B cell (primary cell): ENCODE results near the gene CNNM4. TPM values are rescaled to one million over a fixed set of nuclear protein-coding genes. Genes with fewer than 3 reads are reported as not detected.

ENCODE experiments used
- ATAC-seq: fragments of 200-7000 bp; cut with Tn5 transposase; one replicate; pipeline ENCODE4 v1.10.0; 2021; ENCODE audit warnings: low read depth, mild to moderate bottlenecking, moderate number of reproducible peaks, moderate library complexity
- CTCF ChIA-PET: fragments of 350-600 bp; sonication (Branson Sonifier 250); formaldehyde crosslinking; loops from one replicate; lab custom pipeline; 2021; ENCODE audit warnings: antibody characterized with exemption, inconsistent platforms; lab: Charles Lee
- POLR2A ChIA-PET: fragments of 350-600 bp; sonication (Branson Sonifier 250); formaldehyde crosslinking; loops from one replicate; lab custom pipeline; 2021; ENCODE audit warnings: antibody characterized with exemption; lab: Charles Lee
- DNase-seq: peaks from one replicate; pipeline ENCODE4 v3.0.0; 2013
- H2AFZ ChIP-seq: 2 replicates; pipeline ENCODE4 v1.6.1; 2012; ENCODE audit warnings: mild to moderate bottlenecking, low read depth, low read length; ENCODE audit not compliant: insufficient read depth, poor library complexity, severe bottlenecking
- H3K27ac ChIP-seq, 2 donors: 1 replicate in 1 of 2; 2 replicates in 1 of 2; pipeline ENCODE4 v1.5.1; 2012 to 2013; ENCODE audit warnings: low read length in 2 of 2, mild to moderate bottlenecking in 2 of 2, moderate library complexity in 1 of 2
- H3K27me3 ChIP-seq, 4 experiments: fragments of 200-600 bp in 1 of 4; sonication (generic) in 1 of 4; replicated peaks in 1 of 4; 1 replicate in 2 of 4; 2 replicates in 2 of 4; pipeline versions ENCODE4 v1.6.1 to v1.7.0; 2013 to 2016; ENCODE audit warnings: low read length in 3 of 4, mild to moderate bottlenecking in 2 of 4, mixed read lengths in 1 of 4, moderate library complexity in 1 of 4; ENCODE audit not compliant: insufficient read depth in 4 of 4, control insufficient read depth in 3 of 4; ENCODE audit errors: control extremely low read depth in 1 of 4
- H3K36me3 ChIP-seq, 2 experiments: replicated peaks in 1 of 2; 1 replicate in 1 of 2; 2 replicates in 1 of 2; pipeline versions ENCODE4 v1.6.1 to v1.7.1; 2013; ENCODE audit warnings: low read length in 1 of 2; ENCODE audit not compliant: insufficient read depth in 2 of 2, control insufficient read depth in 1 of 2; ENCODE audit errors: control extremely low read depth in 1 of 2, extremely low read depth in 1 of 2
- H3K4me1 ChIP-seq, 2 donors: fragments of 200-600 bp in 1 of 2; sonication (generic) in 1 of 2; 1 replicate in 1 of 2; 2 replicates in 1 of 2; pipeline versions ENCODE4 v1.5.1 to v1.6.1; 2013 to 2017; ENCODE audit warnings: low read length in 2 of 2; ENCODE audit not compliant: control insufficient read depth in 2 of 2, insufficient read depth in 2 of 2
- H3K4me2 ChIP-seq: replicated peaks from 2 replicates; pipeline ENCODE3; 2012; ENCODE audit warnings: mild to moderate bottlenecking, low read depth, low read length; ENCODE audit not compliant: poor library complexity, severe bottlenecking
- H3K4me3 ChIP-seq, 5 experiments: fragments of 200-600 bp in 1 of 5; sonication (generic) in 1 of 5; 1 replicate in 3 of 5; 2 replicates in 2 of 5; pipeline versions ENCODE4 v1.5.1 to v1.7.0; 2011 to 2016; ENCODE audit warnings: low read length in 4 of 5, mild to moderate bottlenecking in 4 of 5, low read depth in 2 of 5, control low read depth in 1 of 5, moderate library complexity in 1 of 5; ENCODE audit not compliant: insufficient read depth in 1 of 5; ENCODE audit errors: control extremely low read depth in 1 of 5, extremely low read depth in 1 of 5
- H3K79me2 ChIP-seq: fragments of 200-600 bp; sonication (generic); one replicate; pipeline ENCODE4 v1.6.0; 2016; ENCODE audit warnings: low read length; ENCODE audit not compliant: control insufficient read depth, insufficient read depth
- H3K9ac ChIP-seq: fragments of 200-600 bp; sonication (generic); 2 replicates; pipeline ENCODE4 v1.6.1; 2017; ENCODE audit warnings: mild to moderate bottlenecking, low read length, moderate library complexity
- H3K9me3 ChIP-seq, 3 donors: one replicate each; pipeline versions ENCODE4 v1.6.1 to v1.7.1; 2013; ENCODE audit warnings: low read length in 2 of 3; ENCODE audit not compliant: control insufficient read depth in 2 of 3, insufficient read depth in 1 of 3; ENCODE audit errors: control extremely low read depth in 1 of 3
- H4K20me1 ChIP-seq: 2 replicates; pipeline ENCODE4 v1.6.0; 2012; ENCODE audit warnings: mild to moderate bottlenecking, low read length; ENCODE audit not compliant: insufficient read depth, control insufficient read depth, poor library complexity, severe bottlenecking
- H3K27ac Mint-ChIP-seq: one replicate; pipeline ENCODE4 v1.8.0; 2021; ENCODE audit warnings: mixed read lengths
- H3K27me3 Mint-ChIP-seq: one replicate; pipeline ENCODE4 v1.8.0; 2021; ENCODE audit warnings: mixed read lengths
- H3K4me1 Mint-ChIP-seq: one replicate; pipeline ENCODE4 v1.8.0; 2021; ENCODE audit warnings: mixed read lengths
- H3K4me3 Mint-ChIP-seq: one replicate; pipeline ENCODE4 v1.8.0; 2021; ENCODE audit warnings: mixed read lengths
- H3K9me3 Mint-ChIP-seq: one replicate; pipeline ENCODE4 v1.8.0; 2022; ENCODE audit warnings: mixed read lengths; ENCODE audit not compliant: insufficient read depth
- CTCF ChIP-seq: fragments of 200-600 bp; IDR thresholded peaks from one replicate; pipeline ENCODE4 v1.8.0; 2022; ENCODE audit warnings: antibody characterized with exemption, mild to moderate bottlenecking
- EZH2 ChIP-seq: IDR thresholded peaks from 2 replicates; pipeline ENCODE4 v1.6.1; 2012; ENCODE audit warnings: borderline replicate concordance, low read depth, mild to moderate bottlenecking, moderate library complexity, low read length; ENCODE audit not compliant: insufficient read depth, poor library complexity, severe bottlenecking
- WGBS: methylation state at CpG from one replicate; pipeline ENCODE4 v1.1.5; 2013; ENCODE audit warnings: missing lambda C conversion rate; ENCODE audit not compliant: insufficient coverage; 5-methylcytosine and 5-hydroxymethylcytosine counted together
- intact Hi-C: fragments of 100-400 bp; cut with micrococcal nuclease; formaldehyde crosslinking; loops from one replicate; pipeline ENCODE4 v1.10.0; 2022
- polyA plus RNA-seq: library from polyadenylated mRNA; depleted of rRNA; stranded (reverse); fragments of >200 nt; gene quantifications from 2 replicates; pipeline ENCODE4 v1.2.3, GENCODE V29; 2012
- total RNA-seq, 2 donors: library from RNA; stranded (reverse); fragments of 120-200 nt in 1 of 2; gene quantifications; 1 replicate in 1 of 2; 2 replicates in 1 of 2; pipeline versions ENCODE4 v1.2.3 to v1.2.4, GENCODE V29; 2013 to 2022

Gene CNNM4
- total and polyA plus RNA-seq, 2 donors (not counting 1 experiment from before 2014, with no cell fraction given) = 15.1 to 24.0 TPM

GRCh38 chr2:96839293-96839874, 78.7 kb downstream of the CNNM4 start:
- H3K36me3 ChIP-seq = peaks cover 0 to 18% of the 10 kb centered on the region in 2 experiments
- H3K4me2 ChIP-seq = peak overlapping the region; percentile 80
- peaks cover 10 to 18% of the 10 kb centered on the region in 2 donors for H3K4me1 ChIP-seq
- no peak for TF ChIP-seq CTCF
- TF ChIP-seq EZH2 = no peak
- peak overlapping the region in 1 of 2 donors; percentile 42 for H3K27ac ChIP-seq
- intact Hi-C loops = loop anchor here (1.0 kb wide), 1 partner anchor 18 kb away; no protein-coding TSS in a partner anchor
- 8% methylated on average over 42 of the region's 42 CpGs for WGBS
- peak; percentile 87 for DNase-seq
- ChIA-PET CTCF (interaction anchor here (0.8 to 1.7 kb wide), 5 partner anchors 18 to 111 kb away, joined by 3 to 11 read pairs (median 4); partner anchors contain the start of genes ANKRD39 and CNNM3), POLR2A (interaction anchor here (1.4 to 2.4 kb wide), 2 partner anchors 18 to 23 kb away, joined by 6 to 8 read pairs; partner anchors contain the start of genes ANKRD39 and CNNM3)
- peak overlapping the region; percentile 77 for H3K27ac Mint-ChIP-seq
- H3K9ac ChIP-seq = peak overlapping the region; percentile 55
- peak; percentile 98 for ATAC-seq
- H3K79me2 ChIP-seq = no peaks in the 10 kb centered on the region
- peak overlapping the region; percentile 70 for H2AFZ ChIP-seq
- no peaks in the 10 kb centered on the region for H4K20me1 ChIP-seq
- no peaks in the 10 kb centered on the region for H3K27me3 Mint-ChIP-seq
- H3K4me3 Mint-ChIP-seq = peak overlapping the region; percentile 82
- H3K4me1 Mint-ChIP-seq = peaks cover 18% of the 10 kb centered on the region
- H3K9me3 Mint-ChIP-seq = no peaks in the 10 kb centered on the region
- H3K4me3 ChIP-seq = peak overlapping the region in 4 of 5 experiments; percentile 34 to 51 (median 47)
- no peaks in the 10 kb centered on the region for H3K27me3 ChIP-seq
- no peaks in the 10 kb centered on the region for H3K9me3 ChIP-seq
